GM12878 (cell line): ENCODE measurements around the gene C1orf87. TPM values are rescaled to one million over a fixed set of nuclear protein-coding genes. Genes with fewer than 3 reads are reported as not detected.

Experiments
- ATAC-seq: fragments of 200-7000 bp; cut with Tn5 transposase; 3 replicates; pipeline ENCODE4 v1.9.1; 2020; ENCODE audit warnings: mild to moderate bottlenecking, moderate library complexity
- BruUV-seq: library from RNA; stranded (reverse); fragments of 400-500 nt; replicated peaks from 2 replicates; lab custom pipeline; 2021; lab: Mats Ljungman, UMichigan
- CTCF ChIA-PET: fragments of 300-600 bp; sonication (Branson Sonifier 250); formaldehyde crosslinking; extraction: SDS; loops from one replicate; lab custom pipeline; 2021; ENCODE audit warnings: inconsistent platforms; lab: Yijun Ruan, JAX
- POLR2A ChIA-PET: fragments of 350-600 bp; formaldehyde crosslinking; extraction: SDS; loops from one replicate; lab custom pipeline; 2021; ENCODE audit warnings: inconsistent platforms; lab: Charles Lee
- RAD21 ChIA-PET: fragments of 300-600 bp; sonication (Branson Sonifier 250); formaldehyde crosslinking; loops from one replicate; lab custom pipeline; 2023; ENCODE audit warnings: antibody characterized with exemption; ENCODE audit not compliant: unreplicated experiment; lab: Charles Lee
- SMC1A ChIA-PET: fragments of 300-600 bp; sonication (Branson Sonifier 250); formaldehyde crosslinking; loops from one replicate; lab custom pipeline; 2023; ENCODE audit not compliant: unreplicated experiment, uncharacterized antibody; lab: Charles Lee
- DNase-seq: peaks from one replicate; pipeline ENCODE4 v3.0.0-alpha.2; 2011; ENCODE audit warnings: low read depth, low spot score
- FAIRE-seq: peaks from 3 replicates; lab custom pipeline; 2011; peaks lifted over from hg19 to GRCh38; lab: Jason Lieb, UNC
- H2AFZ ChIP-seq: 2 replicates; pipeline ENCODE4 v1.6.0; 2011; ENCODE audit warnings: low read depth, low read length, control low read depth; ENCODE audit not compliant: control insufficient read depth
- H3K27ac ChIP-seq: 2 replicates; pipeline ENCODE4 v1.5.1; 2011; ENCODE audit warnings: control low read depth; ENCODE audit not compliant: control insufficient read depth, insufficient read depth
- H3K27me3 ChIP-seq, 2 experiments: replicated peaks in 1 of 2; 2 replicates each; pipeline versions ENCODE4 v1.6.0 to v1.6.1; 2011; ENCODE audit warnings: low read length in 1 of 2; ENCODE audit not compliant: control insufficient read depth in 2 of 2, insufficient read depth in 2 of 2
- H3K36me3 ChIP-seq, 2 experiments: 2 replicates each; pipeline ENCODE4 v1.5.1; 2011; ENCODE audit warnings: low read length in 1 of 2; ENCODE audit not compliant: control insufficient read depth in 2 of 2, insufficient read depth in 2 of 2
- H3K4me1 ChIP-seq: 2 replicates; pipeline ENCODE4 v1.6.1; 2011; ENCODE audit warnings: mild to moderate bottlenecking, low read length, moderate library complexity, mixed read lengths; ENCODE audit not compliant: control insufficient read depth, insufficient read depth
- H3K4me2 ChIP-seq: 2 replicates; pipeline ENCODE4 v1.6.0; 2011; ENCODE audit warnings: control low read depth; ENCODE audit not compliant: control insufficient read depth, insufficient read depth
- H3K4me3 ChIP-seq: fragments of 200-600 bp; sonication (generic); 2 replicates; pipeline ENCODE4 v1.5.1; 2016
- H3K79me2 ChIP-seq: 2 replicates; pipeline ENCODE4 v1.6.0; 2011; ENCODE audit warnings: low read length; ENCODE audit not compliant: control insufficient read depth, insufficient read depth
- H3K9ac ChIP-seq: 2 replicates; pipeline ENCODE4 v1.8.0; 2011; ENCODE audit warnings: low read length, control low read depth, mixed read lengths; ENCODE audit not compliant: control insufficient read depth, insufficient read depth
- H3K9me3 ChIP-seq: replicated peaks from 3 replicates; pipeline ENCODE4 v1.5.1; 2011; ENCODE audit warnings: mild to moderate bottlenecking, low read length; ENCODE audit not compliant: control insufficient read depth, insufficient read depth
- H4K20me1 ChIP-seq: 2 replicates; pipeline ENCODE4 v1.6.0; 2011; ENCODE audit not compliant: control insufficient read depth, insufficient read depth
- PAX5 ChIP-seq: IDR thresholded peaks from 2 replicates; pipeline ENCODE4 v1.6.1; 2011; ENCODE audit warnings: low read depth, low read length, borderline replicate concordance
- RELA ChIP-seq: fragments of 450-650 bp; IDR thresholded peaks from 2 replicates; pipeline ENCODE4 v1.8.0; 2014; ENCODE audit warnings: borderline replicate concordance; ENCODE audit not compliant: partially characterized antibody
- RFX5 ChIP-seq: IDR thresholded peaks from 2 replicates; pipeline ENCODE4 v1.6.1; 2011; ENCODE audit warnings: low read depth, low read length, improper control_type of control experiment
- SPI1 ChIP-seq: IDR thresholded peaks from 2 replicates; pipeline ENCODE4 v1.6.1; 2011; ENCODE audit warnings: low read depth, mild to moderate bottlenecking, low read length, moderate library complexity, borderline replicate concordance; ENCODE audit not compliant: insufficient read depth
- ZNF217 ChIP-seq: fragments of 450-650 bp; IDR thresholded peaks from 2 replicates; pipeline ENCODE4 v1.6.1; 2017; ENCODE audit warnings: antibody characterized with exemption, mild to moderate bottlenecking
- in situ Hi-C: fragments of 300-500 bp; cut with MboI; formaldehyde crosslinking; loops from 9 replicates; pipeline ENCODE4 v1.14.3; 2018; ENCODE audit warnings: mixed read lengths
- intact Hi-C: fragments of 100-400 bp; cut with micrococcal nuclease; formaldehyde crosslinking; loops from one replicate; pipeline ENCODE4 v1.14.2; 2022; ENCODE audit not compliant: unreplicated experiment
- polyA plus RNA-seq, 11 experiments: library from polyadenylated mRNA; depleted of rRNA in 4 of 11; unstranded in 6 of 11; stranded (reverse) in 5 of 11; fragments of >200 nt; fragmentation: Nextera tagmentation in 4 of 11; fragmentation: Illumina TruSeq in 1 of 11; extraction: Ambion mirVana in 4 of 11; extraction: Trizol in 1 of 11; gene quantifications; 1 replicate in 1 of 11; 2 replicates in 10 of 11; pipeline versions ENCODE4 v1.2.1 to v1.2.3, GENCODE V29; 2011 to 2016; ENCODE audit warnings: inconsistent platforms in 2 of 11, missing spikeins in 2 of 11, low read depth in 1 of 11
- total RNA-seq, 4 experiments: library from RNA; depleted of rRNA in 3 of 4; stranded (reverse); fragments of >200 nt in 3 of 4; fragmentation: Illumina TruSeq in 1 of 4; extraction: Trizol in 1 of 4; gene quantifications; 2 replicates each; pipeline versions ENCODE4 v1.2.1 to v1.2.3, GENCODE V29; 2013 to 2021
- TF ChIP-seq, protein P1 (sequence below): IDR thresholded peaks from 2 replicates; pipeline ENCODE4 v1.6.1; 2012; ENCODE audit warnings: improper control_type of control experiment, low read depth, low read length; ENCODE audit not compliant: insufficient replicate concordance

The C1orf87 gene
- total and polyA plus RNA-seq, 10 of the 15 experiments (the other 5 are each of a cell fraction or from before 2014, with no cell fraction given) = not detected

DNA sequence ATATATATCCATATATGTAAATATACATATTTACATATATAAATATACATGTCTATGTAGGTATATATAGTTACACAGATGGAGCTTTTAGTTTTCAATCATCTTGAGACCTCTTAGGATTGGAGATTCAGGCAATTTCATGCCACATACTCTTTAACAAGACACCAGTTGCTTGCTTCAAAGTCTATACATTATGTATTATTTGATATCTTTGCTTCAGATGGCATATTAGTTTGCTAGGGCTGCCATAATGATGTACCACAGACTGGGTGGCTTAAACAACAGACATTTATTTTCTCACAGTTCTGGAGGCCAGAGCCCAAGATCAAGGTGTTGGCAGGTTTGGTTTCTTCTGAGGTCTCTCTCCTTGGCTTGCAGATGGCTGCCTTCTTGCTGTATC lies 14.1 kb upstream of the C1orf87 start:
- BruUV-seq = no TSS peak
- ChIA-PET RAD21 (no interaction called here), SMC1A (interaction anchor here (0.6 kb wide), 1 partner anchor 121 kb away, joined by 3 read pairs; no protein-coding TSS in a partner anchor)
- intact Hi-C loops = no loop called here
- Histone ChIP-seq H3K27me3 (no peaks in the 10 kb centered on the region), H2AFZ (no peak overlapping the region)
- no peak for DNase-seq
- TF ChIP-seq SPI1 (no peak), RELA (no peak), PAX5 (no peak), RFX5 (no peak), ZNF217 (no peak)
- TF ChIP-seq, protein P1, sequence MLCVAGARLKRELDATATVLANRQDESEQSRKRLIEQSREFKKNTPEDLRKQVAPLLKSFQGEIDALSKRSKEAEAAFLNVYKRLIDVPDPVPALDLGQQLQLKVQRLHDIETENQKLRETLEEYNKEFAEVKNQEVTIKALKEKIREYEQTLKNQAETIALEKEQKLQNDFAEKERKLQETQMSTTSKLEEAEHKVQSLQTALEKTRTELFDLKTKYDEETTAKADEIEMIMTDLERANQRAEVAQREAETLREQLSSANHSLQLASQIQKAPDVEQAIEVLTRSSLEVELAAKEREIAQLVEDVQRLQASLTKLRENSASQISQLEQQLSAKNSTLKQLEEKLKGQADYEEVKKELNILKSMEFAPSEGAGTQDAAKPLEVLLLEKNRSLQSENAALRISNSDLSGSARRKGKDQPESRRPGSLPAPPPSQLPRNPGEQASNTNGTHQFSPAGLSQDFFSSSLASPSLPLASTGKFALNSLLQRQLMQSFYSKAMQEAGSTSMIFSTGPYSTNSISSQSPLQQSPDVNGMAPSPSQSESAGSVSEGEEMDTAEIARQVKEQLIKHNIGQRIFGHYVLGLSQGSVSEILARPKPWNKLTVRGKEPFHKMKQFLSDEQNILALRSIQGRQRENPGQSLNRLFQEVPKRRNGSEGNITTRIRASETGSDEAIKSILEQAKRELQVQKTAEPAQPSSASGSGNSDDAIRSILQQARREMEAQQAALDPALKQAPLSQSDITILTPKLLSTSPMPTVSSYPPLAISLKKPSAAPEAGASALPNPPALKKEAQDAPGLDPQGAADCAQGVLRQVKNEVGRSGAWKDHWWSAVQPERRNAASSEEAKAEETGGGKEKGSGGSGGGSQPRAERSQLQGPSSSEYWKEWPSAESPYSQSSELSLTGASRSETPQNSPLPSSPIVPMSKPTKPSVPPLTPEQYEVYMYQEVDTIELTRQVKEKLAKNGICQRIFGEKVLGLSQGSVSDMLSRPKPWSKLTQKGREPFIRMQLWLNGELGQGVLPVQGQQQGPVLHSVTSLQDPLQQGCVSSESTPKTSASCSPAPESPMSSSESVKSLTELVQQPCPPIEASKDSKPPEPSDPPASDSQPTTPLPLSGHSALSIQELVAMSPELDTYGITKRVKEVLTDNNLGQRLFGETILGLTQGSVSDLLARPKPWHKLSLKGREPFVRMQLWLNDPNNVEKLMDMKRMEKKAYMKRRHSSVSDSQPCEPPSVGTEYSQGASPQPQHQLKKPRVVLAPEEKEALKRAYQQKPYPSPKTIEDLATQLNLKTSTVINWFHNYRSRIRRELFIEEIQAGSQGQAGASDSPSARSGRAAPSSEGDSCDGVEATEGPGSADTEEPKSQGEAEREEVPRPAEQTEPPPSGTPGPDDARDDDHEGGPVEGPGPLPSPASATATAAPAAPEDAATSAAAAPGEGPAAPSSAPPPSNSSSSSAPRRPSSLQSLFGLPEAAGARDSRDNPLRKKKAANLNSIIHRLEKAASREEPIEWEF = no peak
- TF ChIP-seq, all 136 proteins: peak for 0
- Histone ChIP-seq H3K4me2 (no peak overlapping the region), H3K36me3 (no peaks in the 10 kb centered on the region), H3K9me3 (no peaks in the 10 kb centered on the region), H3K79me2 (no peaks in the 10 kb centered on the region), H3K4me3 (no peak overlapping the region), H4K20me1 (no peaks in the 10 kb centered on the region), H3K27ac (no peak overlapping the region), H3K9ac (no peak overlapping the region), H3K4me1 (no peaks in the 10 kb centered on the region)
- ChIA-PET POLR2A (no interaction called here), CTCF (interaction anchor here (1.0 kb wide), 1 partner anchor 14 kb away, joined by 3 read pairs; no protein-coding TSS in a partner anchor)
- FAIRE-seq = no peak
- ATAC-seq = no peak
- in situ Hi-C loops = no loop called here
